WTC11 (cell line): ENCODE measurements around the gene CMTM1. TPM values are rescaled to one million over a fixed set of nuclear protein-coding genes. Genes with fewer than 3 reads are reported as not detected.

Experiments
- ATAC-seq: fragments of 200-7000 bp; cut with Tn5 transposase; 2 replicates; pipeline ENCODE4 v1.10.0; 2021; ENCODE audit warnings: mild to moderate bottlenecking, moderate library complexity
- CTCF ChIA-PET: fragments of 300-600 bp; sonication (Branson Sonifier 250); formaldehyde crosslinking; loops from one replicate; lab custom pipeline; 2021; ENCODE audit warnings: antibody characterized with exemption; lab: Charles Lee
- POLR2A ChIA-PET: fragments of 350-600 bp; sonication (Branson Sonifier 250); formaldehyde crosslinking; loops from one replicate; lab custom pipeline; 2021; ENCODE audit warnings: antibody characterized with exemption; lab: Charles Lee
- DNase-seq: peaks from one replicate; pipeline ENCODE4 v3.0.0; 2021; ENCODE audit warnings: low spot score
- H3K27ac Mint-ChIP-seq: 2 replicates; pipeline ENCODE4 v1.8.0; 2021; ENCODE audit warnings: mixed read lengths
- H3K27me3 Mint-ChIP-seq: 2 replicates; pipeline ENCODE4 v1.8.0; 2021; ENCODE audit warnings: low read depth, mild to moderate bottlenecking, moderate library complexity, mixed read lengths
- H3K36me3 Mint-ChIP-seq: 2 replicates; pipeline ENCODE4 v1.8.0; 2021; ENCODE audit warnings: mixed read lengths
- H3K4me1 Mint-ChIP-seq: 2 replicates; pipeline ENCODE4 v1.8.0; 2022; ENCODE audit warnings: mixed read lengths
- H3K4me3 Mint-ChIP-seq: 2 replicates; pipeline ENCODE4 v1.8.0; 2021; ENCODE audit warnings: mild to moderate bottlenecking, moderate library complexity, mixed read lengths
- H3K9me3 Mint-ChIP-seq: 2 replicates; pipeline ENCODE4 v1.8.0; 2021; ENCODE audit warnings: mixed read lengths
- E2F4 ChIP-seq: sonication (generic); formaldehyde crosslinking; IDR thresholded peaks from 2 replicates; pipeline ENCODE4 v1.8.1; 2022; ENCODE audit warnings: low read depth, mild to moderate bottlenecking, moderate library complexity, missing genetic modification reagents, borderline replicate concordance
- FOXP1 ChIP-seq: sonication (generic); formaldehyde crosslinking; IDR thresholded peaks from 2 replicates; pipeline ENCODE4 v1.8.0; 2022; ENCODE audit warnings: missing genetic modification reagents, mild to moderate bottlenecking, moderate library complexity, borderline replicate concordance
- GTF2I ChIP-seq: fragments of 250-450 bp; sonication (Bioruptor Pico); conservative IDR thresholded peaks from 2 replicates; pipeline ENCODE4 v1.4.0; 2021; ENCODE audit warnings: mild to moderate bottlenecking
- HMGXB4 ChIP-seq: sonication (generic); formaldehyde crosslinking; IDR thresholded peaks from 2 replicates; pipeline ENCODE4 v1.8.1; 2023; ENCODE audit warnings: mild to moderate bottlenecking, moderate library complexity, missing genetic modification reagents
- MLX ChIP-seq: sonication (generic); formaldehyde crosslinking; IDR thresholded peaks from 2 replicates; pipeline ENCODE4 v1.8.1; 2023; ENCODE audit warnings: mild to moderate bottlenecking, missing genetic modification reagents, moderate library complexity
- NR2C2 ChIP-seq: sonication (generic); formaldehyde crosslinking; IDR thresholded peaks from 2 replicates; pipeline ENCODE4 v1.8.0; 2022; ENCODE audit warnings: mild to moderate bottlenecking, missing genetic modification reagents
- PRRX2 ChIP-seq: fragments of 250-450 bp; sonication (Bioruptor Pico); IDR thresholded peaks from 2 replicates; pipeline ENCODE4 v1.8.0; 2021; ENCODE audit warnings: mild to moderate bottlenecking
- SOX15 ChIP-seq: fragments of 250-450 bp; sonication (Bioruptor Pico); IDR thresholded peaks from 2 replicates; pipeline ENCODE4 v1.9.0; 2021; ENCODE audit warnings: mild to moderate bottlenecking
- TEAD4 ChIP-seq: sonication (generic); formaldehyde crosslinking; IDR thresholded peaks from 2 replicates; pipeline ENCODE4 v1.8.0; 2022; ENCODE audit warnings: mild to moderate bottlenecking, missing genetic modification reagents
- USF1 ChIP-seq: sonication (generic); formaldehyde crosslinking; IDR thresholded peaks from 2 replicates; pipeline ENCODE4 v1.8.0; 2022; ENCODE audit warnings: mild to moderate bottlenecking, missing genetic modification reagents
- USF2 ChIP-seq: sonication (generic); formaldehyde crosslinking; IDR thresholded peaks from 2 replicates; pipeline ENCODE4 v1.8.1; 2023; ENCODE audit warnings: mild to moderate bottlenecking, missing genetic modification reagents, moderate library complexity
- ZMAT4 ChIP-seq: fragments of 250-450 bp; sonication (Bioruptor Pico); IDR thresholded peaks from 2 replicates; pipeline ENCODE4 v1.9.0; 2021; ENCODE audit warnings: mild to moderate bottlenecking
- ZNF121 ChIP-seq: sonication (generic); formaldehyde crosslinking; IDR thresholded peaks from 2 replicates; pipeline ENCODE4 v1.8.0; 2023; ENCODE audit warnings: missing genetic modification reagents
- ZNF317 ChIP-seq: sonication (generic); formaldehyde crosslinking; IDR thresholded peaks from 2 replicates; pipeline ENCODE4 v1.8.1; 2023; ENCODE audit warnings: low read depth, mild to moderate bottlenecking, moderate library complexity, missing genetic modification reagents, borderline replicate concordance
- ZNF423 ChIP-seq: fragments of 250-450 bp; sonication (Bioruptor Pico); IDR thresholded peaks from 2 replicates; pipeline ENCODE4 v2.1.2; 2022; ENCODE audit warnings: mild to moderate bottlenecking, moderate library complexity
- ZNF425 ChIP-seq: fragments of 250-450 bp; sonication (Bioruptor Pico); conservative IDR thresholded peaks from 2 replicates; pipeline ENCODE4 v1.9.0; 2021; ENCODE audit warnings: mild to moderate bottlenecking
- ZNF532 ChIP-seq: fragments of 250-450 bp; sonication (Bioruptor Pico); IDR thresholded peaks from 2 replicates; pipeline ENCODE4 v1.9.0; 2021; ENCODE audit warnings: mild to moderate bottlenecking, borderline replicate concordance
- ZNF671 ChIP-seq: fragments of 250-450 bp; sonication (Bioruptor Pico); IDR thresholded peaks from 2 replicates; pipeline ENCODE4 v1.8.0; 2021; ENCODE audit warnings: mild to moderate bottlenecking
- ZSCAN18 ChIP-seq: fragments of 250-450 bp; sonication (Bioruptor Pico); IDR thresholded peaks from 2 replicates; pipeline ENCODE4 v2.1.2; 2022; ENCODE audit warnings: mild to moderate bottlenecking, moderate library complexity
- total RNA-seq: library from RNA; stranded (reverse); gene quantifications from 3 replicates; pipeline ENCODE4 v1.2.3, GENCODE V29; 2021

The CMTM1 gene
- total RNA-seq, 1 experiment from 2014 or later = 1.6 TPM

- TF ChIP-seq HMGXB4 = no peak
- TF ChIP-seq ZNF317 (CRISPR knock-in tag) = no peak
- TF ChIP-seq, all 79 proteins: peak for 0
Measured at GRCh38 chr16:66523861-66524354, 42.3 kb upstream of the CMTM1 start (continued).

GRCh38 chr16:66524601-66525164 lies 41.6 kb upstream of the CMTM1 start:
- H3K27ac Mint-ChIP-seq = no peak overlapping the region; the same call in 1 of the 2 replicates
- POLR2A ChIA-PET = no interaction called here
- TF ChIP-seq SOX15 (CRISPR knock-in tag) (no peak), TEAD4 (CRISPR knock-in tag) (no peak), ZMAT4 (CRISPR knock-in tag) (no peak), ZNF423 (CRISPR knock-in tag) (no peak), ZSCAN18 (CRISPR knock-in tag) (no peak), USF1 (CRISPR knock-in tag) (no peak), MLX (CRISPR knock-in tag) (no peak), NR2C2 (CRISPR knock-in tag) (no peak), PRRX2 (no peak), GTF2I (CRISPR knock-in tag) (no peak), USF2 (CRISPR knock-in tag) (no peak), ZNF425 (CRISPR knock-in tag) (no peak), ZNF532 (CRISPR knock-in tag) (no peak), ZNF121 (CRISPR knock-in tag) (no peak), HMGXB4 (no peak), E2F4 (CRISPR knock-in tag) (no peak), FOXP1 (CRISPR knock-in tag) (no peak), ZNF671 (CRISPR knock-in tag) (no peak)

More at GRCh38 chr16:66524601-66525164, 41.6 kb upstream of the CMTM1 start:
- no peak overlapping the region for H3K4me3 Mint-ChIP-seq
- H3K9me3 Mint-ChIP-seq = no peaks in the 10 kb centered on the region
- no peak for DNase-seq
- ATAC-seq = no peak
- peaks cover 8% of the 10 kb centered on the region; the same call in 1 of the 2 replicates for H3K36me3 Mint-ChIP-seq
- H3K27me3 Mint-ChIP-seq = no peaks in the 10 kb centered on the region; the same call in 1 of the 2 replicates
- CTCF ChIA-PET = no interaction called here
- no peaks in the 10 kb centered on the region for H3K4me1 Mint-ChIP-seq
